Tibial nerve (tissue), 4 donors: ENCODE measurements around the gene C16orf95.

Experiments
- CTCF ChIP-seq, 5 experiments: fragments of 200-600 bp in 3 of 5; fragments of 450-650 bp in 2 of 5; sonication (generic) in 3 of 5; IDR thresholded peaks; one replicate each; pipeline ENCODE4 v1.5.1; 2016 to 2019; ENCODE audit warnings: antibody characterized with exemption in 5 of 5, mild to moderate bottlenecking in 3 of 5, moderate library complexity in 2 of 5
- EP300 ChIP-seq, 2 donors: sonication (generic); formaldehyde crosslinking; IDR thresholded peaks; one replicate each; pipeline ENCODE4 v1.6.1; 2017; ENCODE audit warnings: antibody characterized with exemption in 2 of 2, mild to moderate bottlenecking in 1 of 2
- POLR2A ChIP-seq, 2 donors: fragments of 450-650 bp; IDR thresholded peaks; one replicate each; pipeline ENCODE4 v1.6.1; 2017; ENCODE audit warnings: antibody characterized with exemption in 2 of 2, mild to moderate bottlenecking in 2 of 2, moderate library complexity in 2 of 2

GRCh38 chr16:87254734-87255133 is 62.5 kb downstream of the C16orf95 start:
- TF ChIP-seq CTCF (IDR thresholded peaks at IDR 0.05) = no peak
- TF ChIP-seq POLR2A (IDR thresholded peaks at IDR 0.05) = no peak
- TF ChIP-seq EP300 (IDR thresholded peaks at IDR 0.05) = no peak
